OCI-LY7 (cell line): ENCODE data around the gene NCBP2. TPM values are rescaled to one million over a fixed set of nuclear protein-coding genes. Genes with fewer than 3 reads are reported as not detected.

Experiments used
- BruUV-seq: library from RNA; stranded (reverse); fragments of 400-500 nt; replicated peaks from 2 replicates; lab custom pipeline; 2021; lab: Mats Ljungman, UMichigan
- CTCF ChIA-PET: fragments of 300-600 bp; sonication (Branson Sonifier 250); formaldehyde crosslinking; loops from one replicate; lab custom pipeline; 2022; ENCODE audit warnings: antibody characterized with exemption; ENCODE audit not compliant: unreplicated experiment; lab: Charles Lee
- POLR2A ChIA-PET: fragments of 300-600 bp; sonication (Branson Sonifier 250); formaldehyde crosslinking; loops from one replicate; lab custom pipeline; 2022; ENCODE audit warnings: antibody characterized with exemption; lab: Charles Lee
- DNase-seq: peaks from one replicate; pipeline ENCODE4 v3.0.0-alpha.2; 2015; ENCODE audit warnings: low spot score
- H2AFZ ChIP-seq: fragments of 200-600 bp; sonication (generic), shearing (Covaris generic); 2 replicates; pipeline ENCODE4 v1.6.1; 2014; ENCODE audit warnings: mild to moderate bottlenecking, antibody characterized with exemption, low read length, moderate library complexity
- H3K27ac ChIP-seq: fragments of 200-600 bp; sonication (generic); 2 replicates; pipeline ENCODE4 v1.5.1; 2014; ENCODE audit warnings: mixed run types, low read depth, mild to moderate bottlenecking, moderate library complexity, low read length, inconsistent platforms; ENCODE audit not compliant: poor library complexity, severe bottlenecking
- H3K36me3 ChIP-seq: fragments of 200-600 bp; sonication (generic); 2 replicates; pipeline ENCODE4 v1.6.1; 2014; ENCODE audit warnings: mild to moderate bottlenecking, antibody characterized with exemption, low read length, moderate library complexity, mixed read lengths; ENCODE audit not compliant: insufficient read depth
- H3K4me1 ChIP-seq: fragments of 200-600 bp; sonication (generic); 2 replicates; pipeline ENCODE4 v1.5.1; 2014; ENCODE audit warnings: mild to moderate bottlenecking, low read length; ENCODE audit not compliant: insufficient read depth, poor library complexity, severe bottlenecking
- H3K4me2 ChIP-seq: fragments of 200-600 bp; sonication (generic); 2 replicates; pipeline ENCODE4 v1.6.1; 2014; ENCODE audit warnings: mild to moderate bottlenecking, low read length
- H3K4me3 ChIP-seq: fragments of 200-600 bp; sonication (generic); 2 replicates; pipeline ENCODE4 v1.5.1; 2014; ENCODE audit warnings: mild to moderate bottlenecking, low read depth, low read length; ENCODE audit not compliant: poor library complexity, severe bottlenecking
- H3K79me2 ChIP-seq: fragments of 200-600 bp; sonication (generic); 2 replicates; pipeline ENCODE4 v1.6.1; 2016; ENCODE audit warnings: low read depth, mild to moderate bottlenecking, low read length, moderate library complexity, mixed read lengths; ENCODE audit not compliant: insufficient read depth
- H3K9me2 ChIP-seq: fragments of 200-600 bp; sonication (generic); 2 replicates; pipeline ENCODE4 v1.6.1; 2016; ENCODE audit warnings: mild to moderate bottlenecking, low read length, mixed read lengths; ENCODE audit not compliant: insufficient read depth
- H3K9me3 ChIP-seq: fragments of 200-600 bp; sonication (generic); 2 replicates; pipeline ENCODE4 v1.6.1; 2014; ENCODE audit warnings: mild to moderate bottlenecking, mixed run types, low read length, mixed read lengths
- H4K20me1 ChIP-seq: fragments of 200-600 bp; sonication (generic); 2 replicates; pipeline ENCODE4 v1.6.1; 2014; ENCODE audit warnings: mild to moderate bottlenecking, antibody characterized with exemption, low read length, moderate library complexity, mixed read lengths; ENCODE audit not compliant: insufficient read depth
- EZH2phosphoT487 ChIP-seq: fragments of 200-600 bp; sonication (generic); IDR thresholded peaks from 2 replicates; pipeline ENCODE4 v1.6.1; 2018; ENCODE audit warnings: low read depth, borderline replicate concordance, mild to moderate bottlenecking, mixed run types, antibody characterized with exemption, low read length, moderate library complexity, mixed read lengths
- intact Hi-C: fragments of 100-400 bp; cut with micrococcal nuclease; formaldehyde crosslinking; loops from one replicate; pipeline ENCODE4 v1.10.0; 2022; ENCODE audit not compliant: unreplicated experiment
- total RNA-seq, 2 experiments: library from RNA; depleted of rRNA in 1 of 2; stranded (reverse); fragments of >200 nt in 1 of 2; shearing (Covaris generic) in 1 of 2; gene quantifications; 2 replicates each; pipeline ENCODE4 v1.2.3, GENCODE V29; 2014 to 2022
- TF ChIP-seq, protein P1 (sequence below): fragments of 200-600 bp; sonication (generic); conservative IDR thresholded peaks from 2 replicates; pipeline ENCODE4 v1.5.1; 2014; ENCODE audit warnings: mild to moderate bottlenecking, antibody characterized with exemption, low read length, moderate library complexity, mixed read lengths

Gene NCBP2
- total RNA-seq, 2 experiments from 2014 or later, result 46.4 to 73.6 TPM

DNA sequence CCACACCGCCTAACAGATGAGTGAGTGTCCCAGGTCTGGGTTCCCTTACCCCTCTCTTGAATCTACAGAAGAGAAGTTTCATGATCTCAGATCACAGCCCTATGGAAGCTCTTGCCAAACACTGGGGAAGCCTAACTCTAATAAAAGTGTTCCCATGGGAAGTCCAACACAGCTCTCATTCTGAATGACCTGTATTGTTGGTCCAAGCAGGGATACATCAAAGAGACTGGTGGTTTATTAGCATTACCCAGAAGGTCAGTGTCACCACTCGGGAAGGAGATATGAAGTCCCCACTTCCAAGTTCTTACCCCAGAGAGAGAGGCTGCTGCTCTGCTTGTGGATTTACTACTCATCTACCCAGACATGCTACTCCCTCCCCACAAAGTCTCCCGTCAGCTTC, 9.0 kb upstream of the NCBP2 start:
- no peaks in the 10 kb centered on the region for H4K20me1 ChIP-seq
- DNase-seq, result no peak
- no peaks in the 10 kb centered on the region for H3K9me3 ChIP-seq
- no peak overlapping the region for H3K4me2 ChIP-seq
- no peaks in the 10 kb centered on the region for H3K79me2 ChIP-seq
- no peak for TF ChIP-seq EZH2phosphoT487
- TF ChIP-seq, protein P1, sequence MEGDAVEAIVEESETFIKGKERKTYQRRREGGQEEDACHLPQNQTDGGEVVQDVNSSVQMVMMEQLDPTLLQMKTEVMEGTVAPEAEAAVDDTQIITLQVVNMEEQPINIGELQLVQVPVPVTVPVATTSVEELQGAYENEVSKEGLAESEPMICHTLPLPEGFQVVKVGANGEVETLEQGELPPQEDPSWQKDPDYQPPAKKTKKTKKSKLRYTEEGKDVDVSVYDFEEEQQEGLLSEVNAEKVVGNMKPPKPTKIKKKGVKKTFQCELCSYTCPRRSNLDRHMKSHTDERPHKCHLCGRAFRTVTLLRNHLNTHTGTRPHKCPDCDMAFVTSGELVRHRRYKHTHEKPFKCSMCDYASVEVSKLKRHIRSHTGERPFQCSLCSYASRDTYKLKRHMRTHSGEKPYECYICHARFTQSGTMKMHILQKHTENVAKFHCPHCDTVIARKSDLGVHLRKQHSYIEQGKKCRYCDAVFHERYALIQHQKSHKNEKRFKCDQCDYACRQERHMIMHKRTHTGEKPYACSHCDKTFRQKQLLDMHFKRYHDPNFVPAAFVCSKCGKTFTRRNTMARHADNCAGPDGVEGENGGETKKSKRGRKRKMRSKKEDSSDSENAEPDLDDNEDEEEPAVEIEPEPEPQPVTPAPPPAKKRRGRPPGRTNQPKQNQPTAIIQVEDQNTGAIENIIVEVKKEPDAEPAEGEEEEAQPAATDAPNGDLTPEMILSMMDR, result no peak
- H3K27ac ChIP-seq, result no peak overlapping the region
- intact Hi-C loops, result no loop called here
- no peak overlapping the region for H2AFZ ChIP-seq
- POLR2A ChIA-PET, result interaction anchor here (0.6 kb wide), 1 partner anchor 83 kb away, joined by 3 read pairs; no protein-coding TSS in a partner anchor
- no peaks in the 10 kb centered on the region for H3K4me1 ChIP-seq
- H3K9me2 ChIP-seq, result no peaks in the 10 kb centered on the region
- no peak overlapping the region for H3K4me3 ChIP-seq
- CTCF ChIA-PET, result no interaction called here
- H3K36me3 ChIP-seq, result no peaks in the 10 kb centered on the region
- BruUV-seq, result no TSS peak

DNA sequence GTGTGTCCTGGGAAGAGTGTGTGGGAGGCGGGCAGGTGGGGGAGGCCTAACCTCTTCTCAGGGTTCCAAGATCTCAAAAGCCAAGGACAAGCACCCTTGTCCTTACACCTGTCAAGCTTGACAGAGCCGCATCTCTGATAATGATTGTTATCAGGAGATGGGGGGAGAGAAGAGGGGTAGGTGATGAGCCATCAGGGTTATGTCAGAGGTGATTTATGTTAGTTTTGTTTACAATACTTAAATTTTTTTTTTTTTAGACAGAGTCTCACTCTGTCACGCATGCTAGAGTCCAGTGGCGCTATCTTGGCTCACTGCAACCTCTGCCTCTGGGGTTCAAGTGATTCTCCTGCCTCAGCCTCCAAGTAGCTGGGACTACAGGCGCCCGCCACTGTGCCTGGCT, 7.4 kb upstream of the NCBP2 start:
- no peaks in the 10 kb centered on the region for H3K9me2 ChIP-seq
- ChIA-PET POLR2A (no interaction called here), CTCF (no interaction called here)
- H3K4me1 ChIP-seq, result no peaks in the 10 kb centered on the region
- H3K27ac ChIP-seq, result no peak overlapping the region
- H2AFZ ChIP-seq, result no peak overlapping the region
- no peak overlapping the region for H3K4me3 ChIP-seq
- H3K79me2 ChIP-seq, result 0 out of 2 replicates have a peak, but pooled peaks cover 2% of the 10 kb centered on the region
- intact Hi-C loops, result loop anchor here (10.0 kb wide), 1 partner anchor 1045 kb away; the partner anchor contains the start of gene TNK2
- no peaks in the 10 kb centered on the region for H4K20me1 ChIP-seq
- H3K4me2 ChIP-seq, result no peak overlapping the region
- no TSS peak for BruUV-seq
- no peaks in the 10 kb centered on the region for H3K9me3 ChIP-seq
- TF ChIP-seq, protein P1, result no peak
- TF ChIP-seq EZH2phosphoT487, result no peak
- DNase-seq, result no peak
- H3K36me3 ChIP-seq, result peaks cover 11% of the 10 kb centered on the region

DNA sequence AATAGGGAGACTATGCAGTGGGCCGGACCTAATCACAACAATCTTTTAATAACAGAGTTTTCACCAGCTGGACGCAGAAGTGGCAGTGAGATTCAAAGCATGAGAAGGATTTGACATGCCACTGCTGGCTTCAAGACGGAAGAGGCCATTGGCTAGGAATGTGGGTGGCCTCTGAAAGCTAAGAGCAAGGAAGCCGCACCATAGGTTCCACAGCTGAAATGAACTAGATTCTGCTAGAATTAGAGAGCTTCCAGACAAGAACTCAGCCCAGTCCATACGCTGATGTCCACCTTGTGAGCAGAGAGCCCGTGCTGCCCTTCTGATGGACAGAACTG, 6.9 kb upstream of the NCBP2 start:
- POLR2A ChIA-PET, result no interaction called here
- DNase-seq, result no peak
- intact Hi-C loops, result loop anchor here (10.0 kb wide), 1 partner anchor 1044 kb away; the partner anchor contains the start of gene TNK2
- CTCF ChIA-PET, result interaction anchor here (0.6 kb wide), 1 partner anchor 764 kb away, joined by 3 read pairs; no protein-coding TSS in a partner anchor
- no peak overlapping the region for H3K27ac ChIP-seq
- TF ChIP-seq, protein P1, result no peak
- TF ChIP-seq EZH2phosphoT487, result no peak
- peaks cover 15% of the 10 kb centered on the region for H3K36me3 ChIP-seq
- H2AFZ ChIP-seq, result no peak overlapping the region
- no peaks in the 10 kb centered on the region for H3K4me1 ChIP-seq
- H3K9me3 ChIP-seq, result no peaks in the 10 kb centered on the region
- no peaks in the 10 kb centered on the region for H3K9me2 ChIP-seq
- no peaks in the 10 kb centered on the region for H4K20me1 ChIP-seq
- H3K4me3 ChIP-seq, result no peak overlapping the region
- 0 out of 2 replicates have a peak, but pooled peaks cover 3% of the 10 kb centered on the region for H3K79me2 ChIP-seq
- H3K4me2 ChIP-seq, result no peak overlapping the region
- BruUV-seq, result no TSS peak
